HG02981 (cell line): ENCODE measurements around the gene COL7A1.

Experiments
- ATAC-seq: cut with Tn5 transposase; IDR thresholded peaks from one replicate; pipeline ENCODE4 v1.9.1; 2021; ENCODE audit warnings: mild to moderate bottlenecking, moderate library complexity; ENCODE audit not compliant: unreplicated experiment

Gene COL7A1

DNA sequence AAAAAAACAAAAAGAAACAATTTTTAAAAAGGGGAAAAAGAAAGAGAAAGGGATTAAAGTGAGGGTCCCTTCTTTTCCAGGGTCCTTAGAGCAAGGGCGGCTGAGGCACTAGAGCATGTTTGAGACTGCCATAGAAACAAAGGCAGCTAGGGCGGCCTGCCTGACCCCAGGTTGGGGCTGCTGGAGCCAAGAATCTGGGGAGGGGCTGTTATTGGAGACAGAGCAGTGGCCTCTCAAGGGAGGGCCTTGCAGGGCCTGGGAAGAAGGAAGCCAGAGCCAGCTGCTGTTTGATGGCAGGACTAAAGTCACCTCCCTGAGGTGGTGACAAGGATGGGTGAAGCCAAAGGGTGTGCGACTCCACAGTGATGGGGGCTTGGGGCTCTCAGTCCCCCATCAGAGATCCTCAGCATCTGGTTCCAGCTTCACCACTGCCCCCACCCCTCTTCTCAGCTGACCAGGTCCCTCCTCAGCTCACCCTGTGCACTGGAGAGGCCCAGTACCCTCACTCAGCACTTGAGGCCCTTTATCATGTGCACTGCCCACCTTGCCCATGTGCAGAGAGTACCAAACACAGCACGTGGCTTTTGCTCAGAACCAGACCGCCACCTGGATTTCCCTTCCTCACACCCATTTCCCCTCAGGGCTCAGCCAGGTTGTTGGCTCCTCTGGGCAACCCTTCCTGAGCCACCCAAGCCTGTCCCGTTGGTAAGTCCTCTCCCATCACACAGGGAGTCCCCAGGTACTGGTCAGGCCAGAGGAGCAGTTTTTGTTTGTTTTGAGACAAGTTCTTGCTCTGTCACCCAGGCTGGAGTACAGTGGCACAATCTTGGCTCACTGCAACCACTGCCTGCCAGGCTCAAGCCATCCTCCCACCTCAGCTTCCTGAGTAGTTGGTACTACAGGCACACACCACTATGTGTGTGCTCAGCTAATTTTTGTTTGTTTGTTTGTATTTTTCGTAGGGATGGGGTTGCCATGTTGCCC lies 24.7 kb upstream of the COL7A1 start:
- no peak for ATAC-seq

DNA sequence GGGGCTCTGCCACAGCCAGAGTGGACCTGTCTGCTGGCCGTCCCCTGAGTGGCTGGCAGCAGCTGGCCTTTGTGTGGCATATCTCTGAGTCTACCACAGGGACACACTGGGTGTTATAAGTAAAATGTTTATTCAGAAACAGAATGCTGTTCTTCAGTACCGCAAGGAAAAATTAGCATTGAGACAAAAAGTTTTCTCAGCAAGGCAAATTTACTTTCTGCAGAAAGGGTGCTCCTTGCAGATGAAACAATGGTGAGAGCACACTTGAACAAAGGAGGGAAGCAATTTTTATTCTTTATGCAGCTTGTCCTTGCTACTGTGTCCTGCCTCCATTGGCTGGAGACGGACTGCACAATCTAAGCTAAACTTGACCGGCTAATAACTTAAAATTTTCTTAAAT lies 22.4 kb upstream of the COL7A1 start:
- ATAC-seq: no peak

DNA sequence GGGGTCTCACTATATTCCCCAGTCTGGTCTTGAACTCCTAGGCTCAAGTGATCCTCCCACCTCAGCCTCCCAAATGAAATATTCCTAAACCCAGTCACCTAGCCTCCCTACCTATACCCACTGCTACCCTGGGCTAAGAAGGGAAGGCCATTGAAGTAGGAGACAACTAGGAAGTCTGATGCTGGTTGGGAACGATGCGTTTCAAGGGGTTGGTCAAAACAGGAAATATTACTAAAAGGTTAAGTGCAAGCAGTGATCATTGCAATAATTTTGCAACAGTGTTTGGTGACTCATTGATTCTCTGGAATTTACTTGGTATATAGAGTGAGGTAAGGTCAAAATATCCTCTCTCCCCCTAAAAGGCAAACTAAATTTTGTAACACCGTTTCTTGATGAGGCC lies 18.9 kb upstream of the COL7A1 start:
- no peak for ATAC-seq

GRCh38 chr3:48612309-48612708 lies 17.2 kb upstream of the COL7A1 start:
- no peak for ATAC-seq

DNA sequence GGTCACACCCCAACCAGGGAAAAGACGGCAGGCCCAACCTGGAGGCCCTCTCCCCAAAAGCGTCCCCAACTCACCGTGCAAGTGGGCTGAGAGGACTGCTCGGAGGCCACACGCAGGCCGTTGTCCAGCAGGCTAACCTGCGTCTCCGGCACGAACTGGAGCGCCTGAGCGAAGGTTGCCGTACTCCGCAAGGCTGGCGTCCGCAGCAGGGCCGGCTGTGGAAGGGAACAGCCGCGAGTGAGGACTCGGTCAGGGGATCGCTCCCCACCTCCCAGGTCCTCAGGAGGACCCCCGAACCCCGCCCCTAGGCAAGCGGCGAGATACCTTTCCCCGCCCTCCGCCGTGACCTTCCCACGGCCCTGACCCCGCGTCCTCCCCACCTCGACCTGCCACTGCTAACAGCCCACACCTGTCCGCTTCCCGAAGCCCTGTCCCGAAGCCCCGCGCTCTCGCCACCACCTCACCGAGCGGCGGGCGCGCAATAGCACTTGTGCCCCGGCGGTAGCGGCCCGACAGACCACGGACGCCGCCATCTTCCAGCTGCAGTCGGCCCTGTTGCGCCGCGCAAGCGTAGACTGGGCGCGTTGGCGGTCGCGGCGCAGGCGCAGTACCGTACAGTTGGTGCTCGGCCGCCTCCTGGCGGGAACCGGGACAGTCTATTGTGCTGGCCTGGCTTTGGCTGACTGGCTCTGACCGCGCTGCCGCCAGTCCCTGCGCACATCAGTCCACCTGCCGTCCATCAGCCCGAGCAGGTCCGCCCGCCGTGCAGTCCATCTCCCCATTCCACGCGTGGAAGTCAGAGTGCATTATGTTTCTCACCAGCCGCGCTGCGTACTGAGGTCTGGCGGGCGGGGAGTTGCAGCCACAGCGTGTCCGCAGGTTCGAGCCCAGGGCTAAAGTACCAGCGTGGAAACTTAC lies 14.2 kb upstream of the COL7A1 start, which contains the start of gene UQCRC1:
TSS of gene UQCRC1 (minus strand) at position 559 of the 918 bp plus-strand sequence. CDS start at position 533, 26 bp downstream.
- peak; percentile 96 for ATAC-seq

DNA sequence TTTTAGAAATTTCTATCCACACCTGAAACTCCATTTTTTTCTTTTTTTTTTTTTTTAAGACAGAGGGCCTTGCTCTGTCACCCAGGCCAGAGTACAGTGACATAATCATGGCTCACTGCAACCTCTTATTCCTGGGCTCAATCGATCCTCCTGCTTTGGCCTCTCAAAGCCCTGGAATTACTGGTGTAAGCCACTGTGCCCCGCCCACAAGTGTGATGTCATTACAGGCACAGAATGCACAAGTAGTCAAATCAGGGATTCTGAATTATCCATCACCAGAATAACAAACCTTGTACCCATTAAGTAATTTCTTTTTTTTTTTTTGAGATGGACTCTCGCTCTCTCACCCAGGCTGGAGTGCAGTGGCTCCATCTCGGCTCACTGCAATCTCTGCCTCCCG lies 12.4 kb upstream of the COL7A1 start:
- ATAC-seq: no peak

- no peak for ATAC-seq
Measured at GRCh38 chr3:48601622-48601994, 6.5 kb upstream of the COL7A1 start.

DNA sequence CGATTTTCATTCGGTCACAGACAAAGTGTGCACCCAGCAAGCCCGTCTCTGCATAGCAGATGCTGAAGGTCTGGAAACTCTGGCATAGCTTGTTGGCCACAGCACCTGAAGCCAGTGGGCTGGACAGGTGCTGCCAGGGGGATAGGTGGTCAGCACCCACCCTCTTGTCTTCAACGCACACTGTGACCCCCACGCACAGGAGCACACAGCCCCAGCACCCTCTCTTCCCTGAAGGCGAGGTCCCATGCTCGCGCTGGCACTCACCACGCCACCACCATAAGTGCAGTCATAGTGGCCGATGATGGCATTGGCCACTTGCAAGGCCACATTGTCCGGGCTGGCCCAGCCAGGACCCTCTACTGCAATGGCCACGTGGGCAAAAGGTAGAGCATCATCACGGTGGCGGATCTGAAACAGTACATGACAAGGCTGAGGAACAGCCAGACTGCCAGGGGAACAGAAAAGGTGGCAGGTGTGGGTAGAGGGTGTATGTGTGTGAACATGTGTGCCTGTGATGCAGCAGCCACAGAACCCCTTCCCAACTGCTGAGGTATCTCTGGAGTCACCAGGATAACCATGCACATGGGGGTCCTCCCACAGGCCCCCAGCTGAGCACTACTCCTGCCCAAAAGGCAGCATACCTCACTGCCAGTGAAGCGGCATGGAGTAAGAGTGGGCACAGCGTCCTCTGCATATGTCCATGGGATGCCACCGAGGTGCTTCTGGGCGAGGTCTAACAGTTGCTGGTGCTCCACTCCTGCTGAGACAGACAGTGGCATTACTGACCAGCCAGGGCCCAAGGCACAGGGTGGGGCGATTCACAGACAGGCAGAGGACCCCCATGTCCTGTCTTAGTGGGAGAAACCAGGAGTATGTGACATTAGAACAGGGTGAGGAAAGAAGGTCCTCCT lies 5.8 kb upstream of the COL7A1 start:
- ATAC-seq: no peak

DNA sequence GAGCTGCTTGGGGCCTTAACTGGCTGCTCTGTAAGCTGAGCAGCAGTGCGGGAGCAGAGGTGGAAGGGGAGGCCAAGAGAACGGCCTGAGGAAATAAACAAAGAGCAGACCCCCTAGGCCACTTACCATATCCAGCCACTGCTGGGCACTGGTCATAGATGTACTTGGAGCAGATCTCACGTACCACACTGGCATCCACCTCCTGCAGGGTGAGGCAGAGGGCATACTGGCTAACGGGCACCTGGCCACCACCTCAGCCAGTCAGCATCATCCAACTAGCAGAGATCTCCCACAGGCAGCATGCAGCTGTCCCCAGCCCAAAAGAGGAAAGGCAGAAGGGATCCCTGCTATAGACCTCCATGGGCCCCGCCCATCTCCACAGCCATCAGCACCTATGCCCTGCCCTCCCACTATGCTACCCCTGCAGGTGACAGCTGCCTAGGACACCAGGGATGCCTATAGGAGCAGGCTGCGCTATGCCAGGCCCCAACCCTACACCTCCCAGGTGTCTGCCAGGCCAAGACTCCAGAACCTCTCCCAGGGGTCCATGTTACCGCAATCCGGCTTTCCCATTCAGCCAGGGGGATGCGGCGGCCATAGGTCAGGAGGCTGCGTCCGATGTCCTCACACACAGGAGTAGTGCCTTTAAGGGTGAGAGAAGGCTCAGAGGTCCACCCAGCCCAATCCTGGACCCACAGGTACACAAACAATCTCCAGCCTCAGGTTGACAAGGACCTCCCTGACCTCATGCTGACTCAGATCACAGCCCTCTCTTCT lies 4.6 kb upstream of the COL7A1 start:
- ATAC-seq: no peak

DNA sequence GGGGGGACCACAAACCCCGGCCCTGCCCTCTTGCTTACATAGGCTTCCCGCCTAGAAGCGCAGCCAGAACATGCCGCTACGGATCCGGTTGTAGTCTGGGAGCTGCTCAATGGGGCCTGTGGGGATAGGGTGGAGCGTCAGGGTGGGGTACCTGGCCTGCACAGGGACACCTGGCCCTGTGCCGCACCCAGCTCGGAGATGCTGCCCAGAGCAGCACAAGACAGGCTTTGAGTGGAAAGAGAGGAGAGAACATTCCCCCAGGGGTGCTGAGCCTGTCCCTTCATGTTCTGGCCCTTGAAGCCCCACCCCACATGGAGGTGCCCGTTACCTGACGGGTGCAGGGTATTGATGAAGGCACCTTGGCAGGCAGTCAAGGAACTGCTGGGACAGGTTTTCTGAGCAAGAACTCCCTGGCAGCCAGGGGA lies 4.0 kb upstream of the COL7A1 start:
- ATAC-seq: no peak

DNA sequence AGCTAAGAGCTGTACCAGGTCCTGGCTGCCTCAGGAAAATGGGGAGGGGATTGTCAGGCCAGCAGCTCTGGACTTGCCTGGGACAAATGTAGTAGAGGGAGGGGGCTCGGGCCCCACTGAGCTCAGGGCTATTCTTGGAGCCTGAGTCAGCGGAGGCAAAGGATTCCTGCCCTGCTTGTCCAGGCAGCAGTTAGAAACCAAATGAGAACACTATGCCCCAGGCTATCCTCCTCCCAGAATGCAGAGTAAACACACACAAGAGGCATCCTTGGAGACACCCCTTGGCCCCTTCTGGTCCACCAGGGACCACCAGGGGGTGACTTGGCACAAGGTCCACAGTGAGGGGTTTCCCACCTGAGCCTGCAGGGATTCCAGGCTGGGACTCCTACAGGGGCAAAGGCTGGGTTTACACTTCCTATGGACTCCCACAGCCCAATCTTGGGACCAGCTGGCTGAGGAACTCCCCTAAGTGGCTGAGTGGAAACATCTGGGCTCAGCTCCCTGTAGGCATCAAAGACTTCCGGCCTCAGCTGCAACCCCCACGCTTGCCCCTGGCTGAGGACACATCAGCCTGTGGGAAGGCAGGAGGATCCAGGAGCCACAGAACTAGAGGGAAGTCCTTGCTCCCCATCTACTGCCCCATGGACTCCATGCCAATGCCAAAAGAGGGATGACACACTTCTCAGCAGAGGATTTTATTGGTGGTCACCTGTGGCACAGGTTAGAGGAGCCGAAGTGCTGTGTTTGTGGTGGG lies 3.4 kb upstream of the COL7A1 start:
- no peak for ATAC-seq

DNA sequence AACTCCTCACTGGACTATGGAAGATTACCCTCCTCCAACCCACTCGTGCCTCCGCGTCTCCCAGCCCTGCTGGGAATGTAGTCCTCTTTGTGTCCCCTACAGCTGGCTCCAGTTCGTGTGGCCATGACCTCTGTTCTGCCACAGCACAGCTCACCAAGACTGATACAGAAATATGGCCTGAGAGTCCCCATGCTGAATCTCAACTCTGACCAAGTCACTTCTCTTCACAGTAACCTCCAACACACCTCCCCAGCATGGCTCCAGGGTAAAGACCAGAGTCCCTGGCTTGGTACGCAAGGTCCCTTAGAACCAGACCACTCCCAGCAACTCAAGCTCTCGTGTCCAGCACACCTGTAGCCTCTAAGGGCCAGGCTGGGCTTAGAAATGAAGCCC lies 2.3 kb upstream of the COL7A1 start:
- no peak for ATAC-seq

GRCh38 chr3:48596676-48597407 lies 1.7 kb upstream of the COL7A1 start:
- no peak for ATAC-seq

- no peak for ATAC-seq
Measured at GRCh38 chr3:48596157-48596556, 1.0 kb upstream of the COL7A1 start.

GRCh38 chr3:48595526-48596121 lies 495 bp upstream of the COL7A1 start:
- ATAC-seq: no peak

DNA sequence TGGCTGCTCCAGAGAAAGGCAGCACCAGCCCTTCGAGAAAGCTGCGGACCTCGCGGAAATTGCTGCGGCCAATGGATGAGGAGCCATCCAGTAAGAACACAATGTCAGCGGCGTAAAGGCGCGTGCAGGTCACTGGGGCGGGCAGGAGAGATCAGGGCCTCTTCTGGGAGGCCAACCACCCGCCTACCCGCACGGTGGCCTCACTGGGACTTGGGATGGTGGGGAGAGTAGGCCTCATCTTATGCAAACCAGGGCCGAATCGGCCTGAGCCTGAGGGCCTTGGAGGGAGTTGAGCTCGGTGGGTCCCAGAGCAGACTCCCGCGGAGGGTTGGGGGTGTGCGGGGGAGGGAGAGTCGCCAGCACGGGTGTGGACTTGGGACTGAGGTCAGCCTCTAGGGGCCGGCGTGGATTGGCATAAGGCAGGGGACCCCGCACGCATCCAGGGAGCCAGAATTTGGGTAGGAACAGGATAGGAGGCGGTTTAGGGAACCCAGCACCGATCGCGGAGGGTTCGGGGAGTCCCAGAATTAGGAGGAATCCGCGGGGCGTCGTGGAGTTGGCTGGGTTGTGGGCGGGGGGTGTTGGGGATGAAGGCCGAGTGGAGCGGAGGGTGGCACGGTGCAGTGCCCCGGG lies 596 bp downstream of the COL7A1 start:
- no peak for ATAC-seq

DNA sequence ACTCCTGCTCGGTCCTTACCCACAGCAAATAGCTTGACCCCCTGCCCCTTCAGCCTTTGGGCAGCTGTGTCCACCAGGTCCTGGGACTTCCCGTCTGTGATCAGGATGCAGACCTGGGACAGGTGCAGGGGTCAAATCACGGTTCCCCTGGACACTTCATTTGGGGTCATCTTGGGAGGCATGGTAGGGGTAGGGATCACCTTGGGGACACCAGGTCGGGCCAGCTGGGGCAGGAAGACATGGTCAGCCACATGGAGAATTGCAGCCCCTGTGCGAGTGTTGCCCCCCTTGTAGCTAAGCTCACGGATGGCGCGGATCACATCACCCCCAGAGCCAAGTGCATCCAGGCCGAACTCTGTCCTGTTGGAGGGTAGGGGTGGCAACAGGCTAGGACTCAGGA lies 1.8 kb downstream of the COL7A1 start:
- no peak for ATAC-seq
